Stomach (tissue), 9 donors: ENCODE measurements around the gene ZNF423. TPM values are rescaled to one million over a fixed set of nuclear protein-coding genes. Genes with fewer than 3 reads are reported as not detected.

Source experiments
- DNase-seq, 2 donors: peaks; one replicate each; pipeline versions ENCODE4 v3.0.0 to v3.0.0-alpha.2; 2013 to 2019
- H3K27ac ChIP-seq, 5 donors: fragments of 200-600 bp in 4 of 5; sonication (generic) in 4 of 5; one replicate each; pipeline ENCODE4 v1.5.1; 2013 to 2019; ENCODE audit warnings: mild to moderate bottlenecking in 1 of 5, moderate library complexity in 1 of 5
- H3K27me3 ChIP-seq, 3 donors: fragments of 200-600 bp; sonication (generic); one replicate each; pipeline ENCODE4 v1.5.1; 2017 to 2019; ENCODE audit warnings: mixed run types in 1 of 3
- H3K36me3 ChIP-seq, 4 donors: fragments of 200-600 bp; sonication (generic); 1 replicate in 3 of 4; 2 replicates in 1 of 4; pipeline ENCODE4 v1.5.1; 2016 to 2019
- H3K4me1 ChIP-seq, 4 donors: fragments of 200-600 bp; sonication (generic); one replicate each; pipeline ENCODE4 v1.5.1; 2016 to 2019
- H3K4me3 ChIP-seq, 4 donors: fragments of 200-600 bp; sonication (generic) in 3 of 4; one replicate each; pipeline ENCODE4 v1.5.1; 2016 to 2019; ENCODE audit warnings: mild to moderate bottlenecking in 1 of 4
- H3K9me3 ChIP-seq, 4 donors: fragments of 200-600 bp; sonication (generic); one replicate each; pipeline ENCODE4 v1.5.1; 2016 to 2019
- EP300 ChIP-seq: sonication (generic); formaldehyde crosslinking; IDR thresholded peaks from one replicate; pipeline ENCODE4 v1.6.1; 2017; ENCODE audit warnings: antibody characterized with exemption
- POLR2A ChIP-seq, 4 donors: fragments of 450-650 bp; IDR thresholded peaks; one replicate each; pipeline ENCODE4 v1.6.1; 2016; ENCODE audit warnings: antibody characterized with exemption in 4 of 4, control low read depth in 2 of 4, mild to moderate bottlenecking in 1 of 4, moderate library complexity in 1 of 4
- POLR2AphosphoS5 ChIP-seq, 3 donors: sonication (generic); formaldehyde crosslinking; IDR thresholded peaks; one replicate each; pipeline ENCODE4 v1.6.1; 2016; ENCODE audit warnings: antibody characterized with exemption in 3 of 3
- WGBS, 5 donors: extraction: QIAGEN DNeasy Blood & Tissue Kit in 3 of 5; methylation state at CpG; one replicate each; pipeline versions ENCODE4 v1.1.5 to v1.1.7; 2013 to 2018; 5-methylcytosine and 5-hydroxymethylcytosine counted together
- intact Hi-C: fragments of 100-400 bp; cut with DNase I; formaldehyde crosslinking; loops from one replicate; pipeline ENCODE4 v1.15.1; 2023; ENCODE audit warnings: low total_unique reads
- polyA plus RNA-seq, 3 donors: library from polyadenylated mRNA; stranded (reverse); fragments of 200-250 nt; gene quantifications; one replicate each; pipeline ENCODE4 v1.2.3, GENCODE V29; 2013
- total RNA-seq, 5 donors: library from RNA; depleted of rRNA; stranded (reverse); fragments of >200 nt; gene quantifications; one replicate each; pipeline versions ENCODE4 v1.1.0 to v1.2.3, GENCODE V29; 2014 to 2016
- TF ChIP-seq, protein P1 (sequence below), 7 experiments: fragments of 450-650 bp in 4 of 7; fragments of 200-600 bp in 3 of 7; sonication (generic) in 3 of 7; IDR thresholded peaks; one replicate each; pipeline ENCODE4 v1.5.1; 2016 to 2019; ENCODE audit warnings: antibody characterized with exemption in 7 of 7, control low read depth in 2 of 7, mild to moderate bottlenecking in 1 of 7
- donor health status: healthy with polysubstance abuse.
- donor health status: Bipolar disorder and iron deficiency.
- donor health status: healthy.

ZNF423 gene
- total and polyA plus RNA-seq, 8 donors = 0.29 to 3.5 (median 1.0) TPM

DNA sequence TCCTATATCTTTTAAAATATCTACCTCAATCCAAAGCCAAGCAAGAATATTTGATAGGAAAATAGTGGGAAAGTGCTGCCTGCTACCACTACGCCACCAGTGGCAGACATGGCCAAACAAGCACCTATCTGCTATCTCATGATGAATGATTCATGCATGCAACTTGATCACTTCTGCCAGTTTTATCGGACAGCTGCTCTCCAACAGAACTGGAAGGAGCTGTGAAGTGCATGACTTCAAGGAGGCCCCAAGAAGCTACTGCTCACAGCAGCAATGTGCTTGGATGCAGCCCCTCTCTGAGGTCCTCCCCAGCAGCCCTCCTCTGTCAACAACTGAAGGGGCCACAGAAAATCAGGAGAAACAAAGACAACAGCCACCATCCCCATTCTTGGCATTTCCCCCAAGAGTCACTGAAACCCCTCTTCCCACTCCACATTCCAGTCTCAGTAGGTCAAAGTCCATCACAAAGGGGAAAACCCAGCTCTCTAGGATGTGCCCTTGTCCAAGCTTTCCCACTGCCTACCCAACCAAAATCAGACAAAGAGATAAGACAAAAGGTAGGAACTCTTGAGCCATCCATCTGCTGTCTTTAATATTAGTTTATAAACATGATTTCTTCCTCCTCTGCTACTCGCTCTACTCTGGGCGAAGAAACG is 267.1 kb downstream of the ZNF423 start:
- peak in 1 of 2 donors; percentile 17 for DNase-seq
- H3K27me3 ChIP-seq = peaks cover 0 to 8% (median 0%) of the 10 kb centered on the region in 3 donors
- H3K4me3 ChIP-seq = no peak overlapping the region
- no peaks in the 10 kb centered on the region for H3K36me3 ChIP-seq
- H3K4me1 ChIP-seq = no peaks in the 10 kb centered on the region
- 81 to 85% (median 83%) methylated on average over 5 of the region's 5 CpGs for WGBS, 5 donors
- H3K9me3 ChIP-seq = no peaks in the 10 kb centered on the region
- no peak overlapping the region for H3K27ac ChIP-seq
- TF ChIP-seq POLR2A (IDR thresholded peaks at IDR 0.05) (no peak), EP300 (no peak), POLR2AphosphoS5 (IDR thresholded peaks at IDR 0.05) (no peak)
- TF ChIP-seq, protein P1, sequence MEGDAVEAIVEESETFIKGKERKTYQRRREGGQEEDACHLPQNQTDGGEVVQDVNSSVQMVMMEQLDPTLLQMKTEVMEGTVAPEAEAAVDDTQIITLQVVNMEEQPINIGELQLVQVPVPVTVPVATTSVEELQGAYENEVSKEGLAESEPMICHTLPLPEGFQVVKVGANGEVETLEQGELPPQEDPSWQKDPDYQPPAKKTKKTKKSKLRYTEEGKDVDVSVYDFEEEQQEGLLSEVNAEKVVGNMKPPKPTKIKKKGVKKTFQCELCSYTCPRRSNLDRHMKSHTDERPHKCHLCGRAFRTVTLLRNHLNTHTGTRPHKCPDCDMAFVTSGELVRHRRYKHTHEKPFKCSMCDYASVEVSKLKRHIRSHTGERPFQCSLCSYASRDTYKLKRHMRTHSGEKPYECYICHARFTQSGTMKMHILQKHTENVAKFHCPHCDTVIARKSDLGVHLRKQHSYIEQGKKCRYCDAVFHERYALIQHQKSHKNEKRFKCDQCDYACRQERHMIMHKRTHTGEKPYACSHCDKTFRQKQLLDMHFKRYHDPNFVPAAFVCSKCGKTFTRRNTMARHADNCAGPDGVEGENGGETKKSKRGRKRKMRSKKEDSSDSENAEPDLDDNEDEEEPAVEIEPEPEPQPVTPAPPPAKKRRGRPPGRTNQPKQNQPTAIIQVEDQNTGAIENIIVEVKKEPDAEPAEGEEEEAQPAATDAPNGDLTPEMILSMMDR (IDR thresholded peaks at IDR 0.05) = no peak
- intact Hi-C loops = no loop called here

GRCh38 chr16:49588026-49588425 is 267.9 kb downstream of the ZNF423 start:
- TF ChIP-seq POLR2A (IDR thresholded peaks at IDR 0.05) (no peak), POLR2AphosphoS5 (IDR thresholded peaks at IDR 0.05) (no peak), EP300 (no peak)
- TF ChIP-seq, protein P1 (IDR thresholded peaks at IDR 0.05) = no peak
- 78 to 98% (median 94%) methylated on average over 2 to 3 of the region's 3 CpGs for WGBS, 5 donors
- Histone ChIP-seq H3K36me3 (no peaks in the 10 kb centered on the region), H3K27me3 (peaks cover 0 to 8% (median 0%) of the 10 kb centered on the region in 3 donors), H3K27ac (no peak overlapping the region), H3K4me1 (no peaks in the 10 kb centered on the region), H3K9me3 (no peaks in the 10 kb centered on the region), H3K4me3 (no peak overlapping the region)
- intact Hi-C loops = no loop called here
- peak in 1 of 2 donors; percentile 5 for DNase-seq

DNA sequence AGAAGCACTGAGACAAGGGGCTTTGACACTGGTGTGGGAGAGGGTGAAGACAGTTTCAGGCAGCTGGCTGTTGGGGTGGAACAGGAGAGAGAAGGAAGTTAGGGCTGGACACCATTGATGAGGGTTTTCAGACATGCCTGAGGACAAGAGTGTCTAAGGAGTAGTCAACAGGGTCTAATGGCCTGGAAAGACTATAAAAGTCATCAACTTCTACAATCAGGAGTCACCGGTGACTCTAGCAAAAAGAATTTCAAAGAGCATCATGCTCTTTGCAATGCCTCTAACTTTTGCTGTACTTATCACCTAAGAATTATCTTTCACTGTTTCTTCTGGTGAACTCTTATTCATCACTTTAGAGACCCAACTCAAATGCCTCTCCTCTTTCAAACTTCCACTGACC is 268.4 kb downstream of the ZNF423 start:
- TF ChIP-seq POLR2A (IDR thresholded peaks at IDR 0.05) = no peak
- no peak for TF ChIP-seq POLR2AphosphoS5 (IDR thresholded peaks at IDR 0.05)
- TF ChIP-seq, protein P1 (IDR thresholded peaks at IDR 0.05) = no peak
- no peak for TF ChIP-seq EP300
- Histone ChIP-seq H3K27me3 (peaks cover 0 to 8% (median 0%) of the 10 kb centered on the region in 3 donors), H3K27ac (no peak overlapping the region), H3K9me3 (no peaks in the 10 kb centered on the region), H3K4me1 (no peaks in the 10 kb centered on the region), H3K36me3 (no peaks in the 10 kb centered on the region), H3K4me3 (no peak overlapping the region)
- DNase-seq = no peak
- intact Hi-C loops = no loop called here
- WGBS, 5 donors = 87 to 100% (median 96%) methylated on average over 1 of the region's 1 CpG

DNA sequence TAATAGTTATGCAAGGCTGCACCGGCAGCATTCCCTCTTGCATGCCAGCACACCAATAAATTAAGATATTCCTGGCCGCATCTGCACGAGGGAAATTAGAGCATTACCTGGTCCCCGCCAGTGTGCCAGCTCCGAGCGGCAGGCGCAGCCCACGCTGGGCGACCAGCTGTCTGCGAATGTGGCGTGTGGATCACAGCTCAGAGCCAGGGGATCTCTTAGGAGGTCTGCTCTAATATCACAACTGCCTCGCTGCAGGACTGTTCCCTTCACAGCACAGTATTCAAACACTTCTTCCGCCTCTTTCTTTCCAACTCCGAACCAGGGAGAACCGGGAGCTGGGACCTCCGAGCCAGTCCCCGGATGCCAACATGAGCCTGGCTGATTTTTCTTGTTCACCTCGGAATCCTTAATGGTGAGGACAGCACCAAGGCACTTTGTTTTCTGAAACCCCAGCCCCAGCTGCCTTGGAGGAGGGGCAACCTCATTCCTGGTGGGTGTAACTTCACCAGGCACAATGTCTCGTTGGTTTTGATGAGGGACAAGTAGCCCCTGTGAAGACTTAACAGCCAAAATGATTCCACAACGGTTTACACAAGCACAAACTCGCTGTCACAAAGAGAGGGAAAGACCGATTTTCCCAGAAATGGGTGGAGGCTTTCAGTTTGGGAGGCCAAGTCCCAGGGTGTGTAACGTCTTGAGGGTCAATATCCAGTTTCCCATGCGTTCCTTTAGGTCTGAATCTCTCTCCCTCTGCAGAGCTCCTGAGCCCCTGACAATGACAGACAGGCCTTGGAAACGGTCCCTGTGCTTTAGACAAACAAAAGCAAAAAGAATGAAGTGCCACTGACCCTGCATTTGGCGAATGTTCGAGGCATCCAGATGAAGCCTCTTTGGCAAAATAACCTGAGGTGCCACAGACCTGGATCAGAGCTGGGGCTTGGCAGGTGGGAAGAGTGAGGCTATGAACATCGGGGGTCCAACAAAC is 269.2 kb downstream of the ZNF423 start:
- Histone ChIP-seq H3K27me3 (peaks cover 0 to 8% (median 0%) of the 10 kb centered on the region in 3 donors), H3K27ac (no peak overlapping the region), H3K36me3 (no peaks in the 10 kb centered on the region), H3K4me1 (peaks cover 0 to 4% (median 0%) of the 10 kb centered on the region in 4 donors), H3K9me3 (no peaks in the 10 kb centered on the region), H3K4me3 (peak overlapping the region in 3 of 4 donors; percentile 1 to 11 (median 7))
- TF ChIP-seq POLR2AphosphoS5 (IDR thresholded peaks at IDR 0.05) = no peak
- TF ChIP-seq, protein P1 (IDR thresholded peaks at IDR 0.05) = no peak
- DNase-seq = no peak
- 71 to 84% (median 79%) methylated on average over 24 to 28 of the region's 28 CpGs for WGBS, 5 donors
- intact Hi-C loops = no loop called here
